BLaER1 treated with 17β-estradiol and CSF1 and Interleukin-3, amounts not matched to agents 10 nM and 100 nM (cell line): ENCODE data around the gene ABCC3.
"Not testable (repeated sequence)": the region's sequence is repeated elsewhere in the genome, so short reads cannot be mapped to it uniquely, and the experiment has no call there.

ENCODE experiments used
- H3K27ac ChIP-seq, 11 experiments: shearing (Covaris generic); formaldehyde crosslinking; 2 replicates each; pipeline ENCODE4 v1.8.1; 2022
- H3K27me3 ChIP-seq, 11 experiments: shearing (Covaris generic); formaldehyde crosslinking; 2 replicates each; pipeline ENCODE4 v1.8.1; 2022
- H3K36me3 ChIP-seq, 11 experiments: shearing (Covaris generic); formaldehyde crosslinking; 2 replicates each; pipeline ENCODE4 v1.8.1; 2022
- H3K4me1 ChIP-seq, 10 experiments: shearing (Covaris generic); formaldehyde crosslinking; 2 replicates each; pipeline ENCODE4 v1.8.1; 2022
- H3K4me2 ChIP-seq, 11 experiments: shearing (Covaris generic); formaldehyde crosslinking; 2 replicates each; pipeline ENCODE4 v1.8.1; 2022
- H3K4me3 ChIP-seq, 10 experiments: shearing (Covaris generic); formaldehyde crosslinking; 2 replicates each; pipeline ENCODE4 v1.8.1; 2022
- H3K9ac ChIP-seq, 11 experiments: shearing (Covaris generic); formaldehyde crosslinking; 2 replicates each; pipeline ENCODE4 v1.8.1; 2022
- H3K9me3 ChIP-seq, 11 experiments: shearing (Covaris generic); formaldehyde crosslinking; replicated peaks in 1 of 11; 2 replicates each; pipeline ENCODE4 v1.8.1; 2022
- H4K20me1 ChIP-seq, 11 experiments: shearing (Covaris generic); formaldehyde crosslinking; 2 replicates each; pipeline ENCODE4 v1.8.1; 2022
- Cebpa-rat ChIP-seq, 11 experiments: shearing (Covaris generic); IDR thresholded peaks; 2 replicates each; pipeline ENCODE4 v1.8.1; 2022

Gene ABCC3

GRCh38 chr17:50675627-50676026 lies 40.9 kb downstream of the ABCC3 start:
- peaks cover 0 to 19% (median 11%) of the 10 kb centered on the region in 10 experiments; a peak in 11 of 20 replicates for H3K4me1 ChIP-seq
- H3K27me3 ChIP-seq: no peaks in the 10 kb centered on the region
- no peak overlapping the region for H3K27ac ChIP-seq
- H3K9me3 ChIP-seq: no peaks in the 10 kb centered on the region
- H3K9ac ChIP-seq: no peak overlapping the region
- H3K4me3 ChIP-seq: no peak overlapping the region
- no peak for TF ChIP-seq Cebpa-rat (IDR thresholded peaks at IDR 0.05)
- H3K36me3 ChIP-seq: no peaks in the 10 kb centered on the region
- no peak overlapping the region for H3K4me2 ChIP-seq
- no peaks in the 10 kb centered on the region for H4K20me1 ChIP-seq

GRCh38 chr17:50676065-50676975 lies 41.6 kb downstream of the ABCC3 start:
- Histone ChIP-seq H3K27me3 (no peaks in the 10 kb centered on the region), H3K27ac (no peak overlapping the region), H3K4me2 (no peak overlapping the region), H4K20me1 (no peaks in the 10 kb centered on the region), H3K4me1 (peaks cover 0 to 19% (median 7%) of the 10 kb centered on the region in 10 experiments; a peak in 12 of 20 replicates), H3K4me3 (no peak overlapping the region), H3K36me3 (no peaks in the 10 kb centered on the region), H3K9me3 (no peaks in the 10 kb centered on the region), H3K9ac (no peak overlapping the region)
- TF ChIP-seq Cebpa-rat (IDR thresholded peaks at IDR 0.05): no peak

GRCh38 chr17:50677851-50678375 lies 43.2 kb downstream of the ABCC3 start:
- no peak for TF ChIP-seq Cebpa-rat (IDR thresholded peaks at IDR 0.05)
- Histone ChIP-seq H4K20me1 (no peaks in the 10 kb centered on the region), H3K9ac (no peak overlapping the region), H3K4me1 (peaks cover 0 to 19% (median 2%) of the 10 kb centered on the region in 10 experiments; a peak in 10 of 20 replicates), H3K27ac (no peak overlapping the region), H3K4me2 (no peak overlapping the region), H3K36me3 (no peaks in the 10 kb centered on the region), H3K27me3 (no peaks in the 10 kb centered on the region), H3K9me3 (no peaks in the 10 kb centered on the region), H3K4me3 (no peak overlapping the region)

- Histone ChIP-seq H3K4me1 (peaks cover 0 to 19% (median 2%) of the 10 kb centered on the region in 10 experiments; a peak in 10 of 20 replicates), H3K27me3 (no peaks in the 10 kb centered on the region), H4K20me1 (0 out of 22 replicates have a peak, but pooled peaks cover 0 to 5% (median 0%) of the 10 kb centered on the region in 11 experiments), H3K36me3 (no peaks in the 10 kb centered on the region), H3K4me2 (no peak overlapping the region), H3K27ac (no peak overlapping the region), H3K9me3 (no peaks in the 10 kb centered on the region), H3K9ac (no peak overlapping the region), H3K4me3 (no peak overlapping the region)
- no peak for TF ChIP-seq Cebpa-rat (IDR thresholded peaks at IDR 0.05)
Observed at GRCh38 chr17:50679008-50679544, 44.4 kb downstream of the ABCC3 start.

GRCh38 chr17:50680126-50680525 lies 45.4 kb downstream of the ABCC3 start:
- Histone ChIP-seq H3K4me3 (no peak overlapping the region), H3K9ac (no peak overlapping the region), H4K20me1 (0 out of 22 replicates have a peak, but pooled peaks cover 0 to 5% (median 0%) of the 10 kb centered on the region in 11 experiments), H3K4me1 (peaks cover 0 to 19% (median 2%) of the 10 kb centered on the region in 10 experiments; a peak in 10 of 20 replicates), H3K27me3 (no peaks in the 10 kb centered on the region), H3K4me2 (peak overlapping the region in 3 of 11 experiments; percentile 66 to 76 (median 70); a peak in 5 of 22 replicates), H3K36me3 (no peaks in the 10 kb centered on the region), H3K9me3 (no peaks in the 10 kb centered on the region), H3K27ac (no peak overlapping the region)
- no peak for TF ChIP-seq Cebpa-rat (IDR thresholded peaks at IDR 0.05)

- H4K20me1 ChIP-seq, H3K36me3 ChIP-seq, H3K27me3 ChIP-seq, H3K4me3 ChIP-seq, H3K9ac ChIP-seq, H3K9me3 ChIP-seq: not testable (repeated sequence)
- peaks cover 0 to 19% (median 2%) of the 10 kb centered on the region in 10 experiments; a peak in 10 of 20 replicates for H3K4me1 ChIP-seq
- peak overlapping the region in 5 of 11 experiments; percentile 42 to 76 (median 66); a peak in 9 of 22 replicates for H3K4me2 ChIP-seq
- peak overlapping the region in 1 of 11 experiments; percentile 17; a peak in 1 of 22 replicates for H3K27ac ChIP-seq
Observed at GRCh38 chr17:50680543-50681262, 46.0 kb downstream of the ABCC3 start.

GRCh38 chr17:50681263-50682200 lies 46.9 kb downstream of the ABCC3 start:
- TF ChIP-seq Cebpa-rat (IDR thresholded peaks at IDR 0.05): no peak
- no peaks in the 10 kb centered on the region for H3K9me3 ChIP-seq
- no peak overlapping the region for H3K4me3 ChIP-seq
- H3K27ac ChIP-seq: peak overlapping the region in 1 of 11 experiments; percentile 17; a peak in 1 of 22 replicates
- H3K4me2 ChIP-seq: peak overlapping the region in 5 of 11 experiments; percentile 42 to 76 (median 66); a peak in 9 of 22 replicates
- H3K36me3 ChIP-seq: no peaks in the 10 kb centered on the region
- no peak overlapping the region for H3K9ac ChIP-seq
- H3K4me1 ChIP-seq: peaks cover 0 to 19% (median 2%) of the 10 kb centered on the region in 10 experiments; a peak in 10 of 20 replicates
- H4K20me1 ChIP-seq: 0 out of 22 replicates have a peak, but pooled peaks cover 0 to 5% (median 0%) of the 10 kb centered on the region in 11 experiments
- H3K27me3 ChIP-seq: no peaks in the 10 kb centered on the region

- Histone ChIP-seq H3K36me3 (no peaks in the 10 kb centered on the region), H3K9ac (no peak overlapping the region), H3K27ac (no peak overlapping the region), H3K4me2 (no peak overlapping the region), H3K4me1 (peaks cover 0 to 19% (median 2%) of the 10 kb centered on the region in 10 experiments; a peak in 10 of 20 replicates), H3K9me3 (no peaks in the 10 kb centered on the region), H4K20me1 (0 out of 22 replicates have a peak, but pooled peaks cover 0 to 5% (median 0%) of the 10 kb centered on the region in 11 experiments), H3K4me3 (no peak overlapping the region), H3K27me3 (no peaks in the 10 kb centered on the region)
- no peak for TF ChIP-seq Cebpa-rat (IDR thresholded peaks at IDR 0.05)
Observed at GRCh38 chr17:50682441-50682840, 47.8 kb downstream of the ABCC3 start.
